Hematopoietic multipotent progenitor cell treated with erythropoietin and hydrocortisone succinate and interleukin-3 and kit ligand, for 6 days (in vitro differentiated cells): Measurements from ENCODE around the gene TDG.
"Not testable (repeated sequence)": the region's sequence is repeated elsewhere in the genome, so short reads cannot be mapped to it uniquely, and the experiment has no call there.

Experiments used
- DNase-seq: peaks from one replicate; pipeline ENCODE4 v3.0.0-alpha.2; 2015

TDG gene

GRCh38 chr12:104023710-104024109, 58.0 kb downstream of the TDG start:
- no peak for DNase-seq

GRCh38 chr12:104024348-104024747, 58.7 kb downstream of the TDG start:
- no peak for DNase-seq

- no peak for DNase-seq
Observed at GRCh38 chr12:104025771-104026170, 60.1 kb downstream of the TDG start.

- no peak for DNase-seq
Observed at GRCh38 chr12:104026841-104027599, 61.3 kb downstream of the TDG start.

- DNase-seq, result not testable (repeated sequence)
Observed at GRCh38 chr12:104030596-104030995, 64.9 kb downstream of the TDG start.

GRCh38 chr12:104036143-104036542, 70.5 kb downstream of the TDG start:
- not testable (repeated sequence) for DNase-seq
